CD4-positive, alpha-beta T cell treated with Interleukin-6 at 100 ng/mL for 8 hours (primary cell): ENCODE data around the gene RPS6KA3.

Experiments
- DNase-seq: peaks from one replicate; pipeline ENCODE4 v3.0.0-alpha.2; 2020; ENCODE audit warnings: mixed read lengths, low spot score

RPS6KA3 gene

DNA sequence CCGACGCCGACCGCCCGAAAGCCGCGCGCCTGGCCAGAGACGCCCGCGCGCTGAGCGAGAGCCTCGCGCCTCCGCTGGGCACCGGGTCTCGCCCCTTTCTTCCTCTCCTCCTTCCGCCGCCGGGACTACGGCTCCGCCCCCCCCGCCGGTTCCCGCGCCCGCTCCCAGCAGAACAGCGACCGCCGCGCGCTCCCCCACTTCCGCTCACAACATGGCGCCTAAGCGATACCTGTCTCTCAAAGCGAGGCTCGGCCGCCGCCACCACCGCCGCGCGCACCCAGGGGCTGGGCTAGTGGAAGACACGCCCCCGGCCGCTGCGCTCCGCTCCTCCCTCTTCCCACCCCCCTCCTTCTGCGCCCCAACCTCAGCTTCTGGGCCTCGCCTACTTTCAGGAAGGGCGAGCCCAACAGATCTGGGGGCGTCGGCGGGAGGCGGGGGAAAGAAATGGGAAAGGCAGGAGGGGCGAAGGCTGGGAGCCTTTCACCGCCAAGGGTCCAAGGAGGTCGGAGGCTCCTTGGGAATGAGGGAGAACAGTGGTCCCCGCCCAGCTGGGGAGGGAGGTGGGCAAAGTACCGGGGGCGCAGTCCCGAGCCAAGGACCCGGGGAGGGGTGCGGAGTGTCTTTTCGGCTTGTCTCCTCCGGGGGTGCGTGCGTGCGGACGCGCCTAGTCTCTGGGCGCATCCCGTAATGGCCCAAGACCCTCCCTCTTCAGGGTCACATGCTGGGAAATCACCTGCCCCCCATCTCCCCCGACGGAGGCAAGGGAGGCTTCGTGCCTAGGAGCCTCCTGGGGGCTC, at the start of gene RPS6KA3:
RPS6KA3 (minus strand) TSS at position 100 of the 797 bp plus-strand sequence. CDS start 277 bp downstream, outside the sequence.
- peak; percentile 90 for DNase-seq

DNA sequence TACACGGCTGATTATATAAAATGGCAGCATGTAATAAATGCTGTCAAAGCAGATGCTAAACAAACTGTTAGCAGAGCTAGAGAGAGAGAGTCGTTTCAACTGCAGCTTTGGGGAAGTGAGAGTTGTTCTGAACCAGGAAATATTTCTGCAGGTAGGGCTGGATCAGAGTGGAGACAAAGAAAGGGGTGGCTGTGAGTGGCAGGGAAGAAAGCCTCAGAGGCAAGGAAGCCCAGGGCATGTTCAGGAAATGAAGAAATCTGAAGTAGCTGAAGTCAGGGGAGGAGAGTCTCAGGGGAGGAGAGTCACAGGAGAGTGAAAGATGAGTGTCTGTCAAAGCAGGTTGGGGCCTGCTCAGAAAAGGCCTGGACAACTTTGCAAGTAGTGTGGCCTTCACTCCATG, 48.4 kb upstream of the RPS6KA3 start:
- DNase-seq, result no peak

DNA sequence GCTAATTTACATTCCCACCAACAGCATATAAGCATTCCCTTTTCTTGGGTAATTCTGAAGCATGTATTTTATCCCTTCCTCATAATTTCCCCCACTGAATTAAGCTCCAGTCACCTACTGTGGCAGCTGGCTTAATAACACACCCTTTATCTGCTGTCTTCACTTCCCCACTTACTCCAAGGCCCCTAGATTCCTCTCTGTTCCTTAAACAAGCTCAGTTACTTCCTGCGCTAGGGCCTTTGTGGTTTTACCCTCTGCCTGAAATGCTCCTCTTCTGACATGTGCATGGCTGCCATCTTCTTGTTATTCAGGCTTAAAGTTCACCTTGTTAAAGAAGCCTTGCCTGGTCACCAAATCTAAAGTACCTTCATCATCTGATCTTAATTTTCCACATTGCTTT, 47.2 kb upstream of the RPS6KA3 start:
- no peak for DNase-seq

DNA sequence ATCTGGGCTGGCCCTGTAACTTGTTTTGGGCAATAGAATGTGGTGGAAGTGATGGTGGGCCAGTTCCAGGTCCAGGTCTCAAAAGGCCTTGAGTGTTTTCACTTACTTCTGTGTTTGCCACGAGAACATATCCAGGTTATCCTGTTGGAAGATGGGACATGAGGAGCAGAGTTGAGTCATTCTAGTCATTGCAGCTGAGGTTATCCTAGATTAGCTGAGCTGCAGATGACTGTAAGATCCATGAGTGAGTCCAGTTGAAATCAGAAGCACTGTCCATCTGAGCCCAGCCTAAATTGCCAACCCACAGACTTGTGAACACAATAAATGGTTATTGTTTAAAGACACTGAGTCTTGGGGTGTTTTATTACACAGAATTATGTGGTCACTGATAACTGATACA, 45.3 kb upstream of the RPS6KA3 start:
- no peak for DNase-seq

DNA sequence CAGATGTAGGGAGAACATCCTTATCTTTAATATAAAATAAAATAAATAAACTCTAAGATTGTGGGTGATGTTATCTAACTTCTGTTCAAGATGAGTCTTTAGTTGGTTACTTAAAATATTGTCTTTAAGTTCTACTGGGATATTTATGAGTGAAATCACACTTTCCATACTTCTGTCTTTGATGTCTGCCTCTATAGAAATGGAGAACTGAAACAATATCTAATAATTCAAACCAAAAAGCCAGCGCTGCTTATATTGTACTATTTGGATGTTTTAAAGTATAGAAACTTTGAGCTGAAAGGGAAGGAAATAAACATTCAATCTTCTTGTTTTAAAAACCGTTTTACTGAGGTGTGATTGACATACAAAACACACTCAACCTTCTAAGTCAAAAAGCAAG, 44.8 kb upstream of the RPS6KA3 start:
- DNase-seq, result no peak

DNA sequence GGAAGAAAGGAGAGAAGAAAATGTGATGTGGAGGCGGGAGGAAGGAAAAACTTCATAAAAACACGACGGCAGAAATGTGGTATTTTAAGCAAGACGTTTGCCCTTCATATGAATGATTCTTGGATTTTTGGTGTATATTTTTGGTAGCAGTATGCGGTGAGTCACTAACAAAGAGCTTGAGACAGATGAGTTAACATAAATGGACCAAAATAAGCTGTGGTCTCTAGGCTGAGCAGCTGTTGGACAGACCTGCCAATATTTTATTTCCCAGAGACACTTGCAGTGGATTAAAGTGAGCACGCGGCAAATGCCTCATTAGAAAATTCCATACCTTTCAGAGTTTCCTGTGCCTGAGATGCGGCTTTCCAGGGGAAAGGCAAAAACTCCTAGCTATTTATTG, 43.1 kb upstream of the RPS6KA3 start:
- no peak for DNase-seq

DNA sequence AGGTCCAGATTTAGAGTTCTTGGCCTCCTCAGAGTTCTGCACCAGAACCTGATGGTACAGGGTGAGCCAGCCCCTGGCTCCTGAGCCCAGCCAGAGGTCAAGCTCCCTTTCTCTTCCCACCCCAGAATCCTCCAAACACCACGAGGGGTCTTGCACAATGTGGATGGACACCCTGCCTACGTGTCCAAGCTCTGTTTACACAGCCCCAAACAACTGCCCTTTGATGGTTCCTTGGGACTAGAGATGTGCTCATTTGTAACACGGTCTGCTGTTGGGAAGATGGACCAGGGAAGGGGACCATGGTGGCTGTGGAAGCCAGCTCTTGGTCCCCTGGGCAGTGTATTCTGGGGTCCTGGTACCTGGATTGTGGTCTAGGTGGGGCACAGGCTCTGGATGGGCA, 40.0 kb upstream of the RPS6KA3 start:
- no peak for DNase-seq

DNA sequence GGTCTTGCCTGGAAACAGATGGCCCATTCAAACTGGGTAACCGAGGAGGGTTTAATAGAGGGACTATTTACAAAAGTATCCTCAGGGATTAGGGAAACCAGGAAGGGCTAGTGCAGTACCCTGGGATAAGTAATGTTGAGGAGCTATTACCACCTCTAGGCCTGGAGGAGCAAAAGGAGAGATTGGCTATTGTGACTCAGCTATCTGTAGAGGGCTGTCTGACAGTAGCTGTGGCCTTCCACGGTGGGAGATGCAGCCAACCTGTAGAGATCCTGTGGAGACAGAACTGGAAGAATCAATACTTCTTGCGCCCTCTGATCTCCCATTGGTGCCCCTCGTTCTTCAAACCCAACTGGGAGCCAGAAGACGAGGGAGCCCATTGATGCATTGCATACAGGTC, 34.1 kb upstream of the RPS6KA3 start:
- DNase-seq, result no peak

DNA sequence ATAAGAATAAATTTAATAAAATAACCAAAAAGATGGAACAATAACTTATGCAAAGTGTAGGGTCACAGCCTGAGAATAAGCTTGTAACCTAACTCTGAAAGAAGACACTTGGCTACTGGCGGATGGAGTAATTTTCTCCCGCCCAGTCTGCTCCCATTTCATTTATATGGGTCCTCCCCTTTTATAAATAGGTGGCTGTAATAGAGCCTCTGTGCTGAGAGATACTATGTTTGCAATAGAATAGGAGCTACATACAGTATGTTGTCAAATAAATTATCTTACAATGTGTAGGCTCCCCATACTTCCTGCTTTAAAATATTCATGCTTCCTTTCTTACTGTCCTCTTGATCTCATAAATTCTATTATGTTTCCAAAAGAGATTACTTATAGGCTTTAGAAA, 28.2 kb upstream of the RPS6KA3 start:
- no peak for DNase-seq

DNA sequence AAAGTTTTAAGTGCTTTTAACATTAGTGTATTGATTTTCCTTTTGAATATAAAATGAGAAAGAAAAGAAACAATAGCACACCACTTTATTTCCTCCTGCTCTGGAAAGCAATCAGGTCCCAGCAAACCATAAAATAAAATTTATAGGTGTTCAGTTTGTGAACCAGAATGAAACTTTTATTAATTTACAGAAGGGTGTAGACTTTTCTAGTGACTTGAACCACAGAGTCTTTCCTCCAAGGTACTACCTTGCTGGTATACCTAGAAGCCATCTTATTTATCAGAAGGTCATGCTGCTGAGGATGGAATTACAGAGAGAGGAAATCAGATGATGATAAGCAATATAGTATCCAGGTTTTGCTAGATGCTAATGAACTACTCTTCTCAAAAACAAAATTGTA, 27.6 kb upstream of the RPS6KA3 start:
- no peak for DNase-seq

DNA sequence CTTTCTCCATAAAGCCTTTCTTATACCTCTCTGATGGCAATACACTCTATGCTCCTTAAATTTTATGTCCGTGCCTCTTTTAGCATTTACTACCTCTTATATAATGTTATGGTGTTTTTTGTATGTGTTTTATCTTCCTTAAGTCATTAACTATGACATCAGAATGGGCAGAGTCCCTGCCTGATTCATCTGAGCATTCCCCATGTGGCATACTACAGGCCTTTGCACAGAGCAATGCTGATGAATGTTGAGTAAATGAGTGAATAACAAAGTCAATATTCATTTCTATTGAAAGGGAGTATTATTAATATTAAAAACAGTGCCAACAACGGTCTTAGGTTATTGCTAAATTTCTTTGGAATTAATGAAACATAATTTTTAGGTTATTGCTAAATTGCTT, 18.8 kb upstream of the RPS6KA3 start:
- no peak for DNase-seq

DNA sequence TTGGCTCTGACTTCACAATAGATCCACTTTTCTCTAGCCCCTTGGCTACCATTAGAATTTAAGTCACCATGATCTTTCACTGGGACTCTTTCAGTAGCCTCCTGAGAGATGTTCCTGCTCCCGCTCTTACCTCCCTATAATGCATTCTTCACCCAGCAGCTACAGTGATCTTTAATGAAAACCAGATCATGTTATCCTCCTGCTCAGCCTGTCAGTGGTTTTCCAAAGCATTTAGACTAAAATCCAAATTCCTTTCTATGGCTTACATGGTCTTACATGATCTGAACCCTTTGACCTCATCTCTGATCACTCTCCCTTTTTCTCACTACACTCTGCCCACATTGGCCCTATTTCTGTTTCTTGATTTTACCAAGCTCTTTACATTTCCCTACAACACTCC, 18.3 kb upstream of the RPS6KA3 start:
- DNase-seq, result no peak

DNA sequence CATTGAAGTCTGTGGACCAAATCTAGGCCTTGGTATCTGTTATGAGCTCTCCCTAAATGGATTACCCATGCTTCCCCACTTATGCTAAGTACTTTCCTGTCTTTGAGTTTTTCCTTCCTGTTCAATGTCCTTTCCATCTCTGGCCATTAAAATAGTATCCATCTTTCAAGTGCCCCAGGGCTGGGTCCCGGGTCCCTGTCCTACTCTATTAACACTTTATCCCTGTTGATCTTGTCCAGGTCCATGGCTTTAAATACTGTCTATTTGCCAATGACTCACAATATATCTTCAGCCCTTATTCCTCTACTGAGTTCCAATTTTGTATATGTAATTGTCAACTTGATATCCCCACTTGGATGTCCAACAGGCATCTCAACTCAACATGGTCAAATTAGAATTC, 17.7 kb upstream of the RPS6KA3 start:
- no peak for DNase-seq

DNA sequence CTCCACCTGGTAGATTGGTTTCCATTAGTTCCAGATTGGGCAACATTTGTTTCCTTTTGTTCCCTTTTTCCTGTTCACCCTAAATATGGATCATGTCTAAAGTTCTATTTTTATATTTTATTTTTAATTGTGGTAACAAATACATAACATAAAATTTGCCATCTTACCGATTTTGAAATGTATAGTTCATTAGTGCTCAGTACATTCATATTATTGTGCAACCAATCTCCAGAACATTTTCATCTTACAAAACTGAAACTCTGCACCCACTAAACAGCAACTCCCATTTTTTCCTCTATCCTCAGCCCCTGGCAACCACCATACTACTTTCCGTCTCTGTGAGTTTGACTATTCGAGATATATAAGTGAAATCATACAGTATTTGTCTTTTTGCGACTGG, 14.2 kb upstream of the RPS6KA3 start:
- no peak for DNase-seq

DNA sequence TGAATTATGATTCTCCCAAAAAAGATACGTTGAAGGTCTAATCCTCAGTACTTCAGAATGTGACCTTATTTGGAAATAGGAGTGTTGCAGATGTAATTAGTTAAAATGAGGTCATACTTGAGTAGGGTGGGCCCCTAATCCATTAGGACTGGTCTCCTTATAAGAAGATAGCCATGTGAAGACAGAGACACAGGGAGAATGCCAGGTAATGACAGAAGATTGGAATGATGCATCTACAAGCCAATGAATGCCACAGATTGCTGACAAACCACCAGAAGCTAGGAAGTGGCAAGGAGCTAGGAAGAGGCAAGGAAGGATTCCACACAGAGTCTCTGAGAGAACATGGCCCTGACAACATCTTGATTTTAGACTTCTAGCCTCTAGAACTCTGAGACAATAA, 7.4 kb upstream of the RPS6KA3 start:
- no peak for DNase-seq

DNA sequence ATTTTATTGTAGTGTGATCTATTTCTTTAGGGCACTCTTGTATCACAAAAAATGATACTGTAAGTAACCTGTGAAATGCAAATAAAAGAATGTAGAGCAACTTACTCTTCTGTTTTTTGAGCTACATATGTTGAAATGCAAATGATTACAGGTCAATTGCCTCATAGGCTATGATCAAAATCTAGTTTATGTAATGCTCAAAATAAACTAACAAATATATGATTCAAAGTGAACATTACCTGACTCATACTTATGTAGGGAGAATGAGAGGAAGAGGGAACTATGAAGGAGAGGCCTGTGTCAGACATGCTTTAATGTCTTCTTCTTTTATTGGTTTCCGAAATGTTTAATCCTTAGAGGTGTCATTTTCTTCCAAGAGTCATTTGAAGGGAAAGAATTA, 5.0 kb upstream of the RPS6KA3 start:
- no peak for DNase-seq

DNA sequence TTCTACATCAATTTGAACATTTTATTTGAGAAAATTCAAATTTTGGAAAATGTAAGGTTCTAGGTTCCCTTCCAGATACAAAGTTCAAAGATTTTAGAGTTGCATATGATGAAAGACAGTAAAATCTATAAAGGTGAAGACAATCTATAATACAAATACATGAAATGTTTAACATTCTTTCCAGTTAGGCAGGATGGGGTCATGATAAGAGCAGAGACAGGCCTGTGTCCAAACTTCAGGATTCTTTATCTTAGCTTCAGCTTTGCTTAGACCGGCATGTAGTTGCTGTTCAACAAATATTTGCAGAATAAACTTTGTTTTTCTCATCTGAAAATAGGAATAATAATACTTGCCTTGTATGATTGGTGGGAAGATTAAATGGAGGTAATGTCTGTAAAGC, 4.5 kb upstream of the RPS6KA3 start:
- DNase-seq, result no peak

DNA sequence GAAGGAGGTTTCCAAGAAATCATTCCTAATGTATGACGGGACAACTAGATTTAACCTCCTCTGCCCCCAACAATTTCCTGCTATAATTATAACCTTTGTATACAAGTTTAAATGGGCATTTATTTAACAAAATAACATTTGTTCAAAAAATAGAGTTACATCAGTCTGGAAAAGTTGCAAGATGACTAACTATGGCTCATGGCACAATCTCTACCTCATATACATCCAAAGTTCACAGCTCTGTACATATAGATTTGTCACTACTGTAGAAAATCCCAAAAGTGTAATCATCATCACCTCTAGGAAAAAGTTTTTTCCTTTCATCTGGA, 3.8 kb upstream of the RPS6KA3 start:
- no peak for DNase-seq

DNA sequence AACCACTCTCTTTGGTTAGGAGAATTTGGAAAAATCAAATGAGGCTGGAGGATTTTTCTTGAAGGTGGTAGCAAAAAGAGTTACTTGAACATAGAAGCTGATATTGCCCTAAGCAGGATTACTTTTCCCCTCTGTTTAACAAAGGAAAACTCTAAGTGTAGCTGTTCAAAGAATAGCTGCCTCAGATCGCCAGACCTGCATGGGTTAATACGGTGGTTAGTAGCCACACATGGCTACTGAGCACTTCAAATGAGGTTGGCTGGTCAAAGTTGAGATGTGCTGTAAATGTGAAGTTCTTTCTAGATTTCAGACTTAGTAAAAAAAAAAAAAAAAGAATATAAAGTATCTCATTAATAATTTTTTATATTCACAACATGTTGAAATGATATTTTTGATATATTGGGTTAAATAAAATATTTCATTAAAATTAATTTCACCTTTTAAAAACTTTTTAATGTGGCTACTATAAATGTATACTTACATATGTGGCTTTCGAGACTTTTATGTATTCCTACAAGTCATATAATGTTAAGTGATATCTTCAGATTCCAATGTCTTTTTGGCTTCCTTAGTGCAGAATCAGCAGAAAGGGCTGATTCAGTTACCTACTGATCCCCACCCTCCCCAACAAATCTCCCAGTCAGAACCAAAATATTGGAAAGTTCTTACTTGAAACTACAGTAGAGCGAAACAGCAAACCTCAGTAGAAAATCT, 3.3 kb upstream of the RPS6KA3 start:
- DNase-seq, result no peak

DNA sequence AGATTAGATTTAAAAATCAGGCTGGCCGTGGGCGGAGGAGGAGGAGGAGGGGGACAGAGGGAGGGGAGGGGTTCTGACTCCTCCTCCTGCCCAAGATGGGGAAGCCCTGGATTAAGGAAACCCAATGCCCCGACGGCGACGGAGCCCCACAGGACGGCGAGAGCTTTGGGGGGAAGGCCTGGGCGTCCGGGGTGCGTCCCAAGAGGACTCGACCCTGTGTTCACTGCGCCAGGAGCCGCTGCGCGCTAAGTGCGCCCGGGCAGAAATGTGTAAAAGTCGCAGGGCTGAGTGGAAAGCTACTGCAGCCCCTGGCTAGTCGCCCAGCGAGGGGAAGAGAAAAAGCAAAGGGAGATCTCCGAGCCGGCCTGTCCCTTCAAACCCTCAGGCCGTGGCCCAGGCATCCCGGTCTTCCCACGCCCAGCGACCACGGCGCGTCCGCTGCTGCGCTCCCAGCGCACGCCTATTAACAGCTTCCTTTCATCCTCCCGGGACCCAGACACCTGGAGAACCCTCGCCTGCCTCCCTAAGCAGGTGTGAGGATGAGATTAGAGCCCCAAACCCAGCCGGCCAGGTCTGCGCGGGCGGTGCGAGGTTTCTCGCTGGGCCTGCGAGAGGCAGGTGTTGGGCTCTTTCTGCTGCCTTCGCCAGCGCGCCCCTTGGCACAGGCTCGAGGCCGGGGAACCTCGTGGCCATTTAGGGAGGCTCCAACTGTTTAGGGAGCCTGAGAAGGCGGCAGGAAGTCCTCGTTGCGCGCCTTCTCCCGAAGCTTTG, 1.4 kb upstream of the RPS6KA3 start:
- DNase-seq, result peak; percentile 3

DNA sequence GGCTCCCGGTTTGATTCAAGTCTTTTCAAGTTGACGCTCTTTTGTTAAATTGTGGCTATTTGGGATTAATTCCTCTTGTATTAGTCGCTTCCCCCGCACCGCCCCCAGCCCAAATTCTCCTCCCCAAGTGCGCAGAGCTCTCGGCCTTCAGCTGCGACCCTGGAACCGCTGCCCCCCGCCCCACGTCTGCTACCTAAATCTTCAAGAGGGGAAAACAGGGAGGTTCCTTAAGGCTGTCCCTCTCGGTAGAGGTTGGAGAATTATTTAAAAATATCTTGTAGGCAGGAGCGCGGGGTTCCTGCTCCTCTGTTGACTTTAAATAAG, 860 bp upstream of the RPS6KA3 start:
- no peak for DNase-seq

DNA sequence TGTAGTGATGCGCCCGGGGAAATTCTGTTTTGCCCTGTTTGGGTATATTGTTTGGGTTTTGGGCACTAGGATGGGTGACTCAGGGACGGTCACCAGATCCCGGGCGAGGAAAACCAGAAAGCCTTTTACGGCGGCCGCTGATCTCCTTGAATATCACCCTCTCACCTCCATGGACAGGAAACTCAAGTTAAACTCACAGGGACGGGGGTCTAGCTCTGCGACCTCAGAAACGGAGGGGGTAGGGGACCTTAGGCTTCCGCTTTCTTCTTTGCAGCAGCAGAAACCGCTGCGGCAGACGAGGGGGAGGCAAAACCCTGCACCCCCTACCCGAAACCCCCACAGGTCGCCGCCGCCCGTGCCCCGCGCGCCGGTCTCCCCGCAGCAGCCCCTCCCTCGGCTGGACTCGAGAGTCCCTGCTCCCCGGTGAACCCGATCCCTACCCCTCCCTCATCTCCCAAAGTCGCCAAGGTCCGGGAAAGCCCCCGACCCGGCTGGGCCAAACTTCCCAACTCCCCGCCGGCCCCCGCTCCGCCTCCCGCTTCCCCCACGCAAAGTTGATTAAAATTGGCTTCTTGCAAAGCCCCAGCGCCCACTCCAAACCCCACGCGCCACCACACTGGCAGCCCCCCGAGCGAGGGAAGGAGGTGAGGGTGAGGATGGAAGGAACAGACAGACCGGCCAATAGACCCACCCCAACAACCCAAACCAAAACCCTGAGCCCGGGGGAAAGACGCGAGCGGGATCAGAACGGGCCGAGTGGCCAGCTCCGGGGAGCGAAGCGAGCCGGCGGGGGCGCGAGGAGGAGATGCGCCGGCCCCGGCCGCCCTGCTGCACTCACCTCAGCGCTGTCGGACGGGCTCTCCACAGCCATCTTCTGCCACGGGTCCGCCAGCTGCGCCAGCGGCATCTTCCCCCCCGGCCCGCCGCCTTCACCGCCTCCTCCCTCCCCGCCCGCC, 705 bp downstream of the RPS6KA3 start:
- peak; percentile 11 for DNase-seq
